ENCODE measurements around the gene MZB1. TPM values are rescaled to one million over a fixed set of nuclear protein-coding genes. Genes with fewer than 3 reads are reported as not detected.
"Not testable (repeated sequence)": the region's sequence is repeated elsewhere in the genome, so short reads cannot be mapped to it uniquely, and the experiment has no call there.

MZB1 gene
- total RNA-seq, 1 donor from 2014 or later: 0.29 TPM

- DNase-seq (ENCODE audit: extremely low read depth, low read depth, low spot score): no peak
These were observed 11.4 kb downstream of the MZB1 start for GRCh38 chr5:139378101-139378825.

- no peak for DNase-seq (ENCODE audit: extremely low read depth, low read depth, low spot score)
These were observed 12.5 kb downstream of the MZB1 start for GRCh38 chr5:139377226-139377625.

- DNase-seq (ENCODE audit: extremely low read depth, low read depth, low spot score): no peak
These were observed 13.3 kb downstream of the MZB1 start for GRCh38 chr5:139376364-139376763.

- DNase-seq (ENCODE audit: extremely low read depth, low read depth, low spot score): no peak
These were observed 14.8 kb downstream of the MZB1 start for GRCh38 chr5:139374909-139375308.

GRCh38 chr5:139371482-139372435 lies 18.0 kb downstream of the MZB1 start:
- DNase-seq (ENCODE audit: extremely low read depth, low read depth, low spot score): no peak

GRCh38 chr5:139369181-139369580 lies 20.5 kb downstream of the MZB1 start:
- DNase-seq (ENCODE audit: extremely low read depth, low read depth, low spot score): no peak

- no peak for DNase-seq (ENCODE audit: extremely low read depth, low read depth, low spot score)
These were observed 21.1 kb downstream of the MZB1 start for GRCh38 chr5:139368613-139369012.

GRCh38 chr5:139364466-139364865 lies 25.2 kb downstream of the MZB1 start:
- DNase-seq (ENCODE audit: extremely low read depth, low read depth, low spot score): no peak

- no peak for DNase-seq (ENCODE audit: extremely low read depth, low read depth, low spot score)
These were observed 25.8 kb downstream of the MZB1 start for GRCh38 chr5:139363937-139364336.

GRCh38 chr5:139361835-139362429 lies 27.8 kb downstream of the MZB1 start:
- no peak for DNase-seq (ENCODE audit: extremely low read depth, low read depth, low spot score)

GRCh38 chr5:139360384-139360783 lies 29.3 kb downstream of the MZB1 start:
- DNase-seq (ENCODE audit: extremely low read depth, low read depth, low spot score): no peak

GRCh38 chr5:139358064-139358463 lies 31.6 kb downstream of the MZB1 start:
- DNase-seq (ENCODE audit: extremely low read depth, low read depth, low spot score): no peak

- DNase-seq (ENCODE audit: extremely low read depth, low read depth, low spot score): not testable (repeated sequence)
These were observed 33.8 kb downstream of the MZB1 start for GRCh38 chr5:139355900-139356299.

GRCh38 chr5:139354186-139354585 lies 35.5 kb downstream of the MZB1 start:
- no peak for DNase-seq (ENCODE audit: extremely low read depth, low read depth, low spot score)

GRCh38 chr5:139347863-139348262 lies 41.9 kb downstream of the MZB1 start:
- not testable (repeated sequence) for DNase-seq (ENCODE audit: extremely low read depth, low read depth, low spot score)

- DNase-seq (ENCODE audit: extremely low read depth, low read depth, low spot score): not testable (repeated sequence)
These were observed 44.3 kb downstream of the MZB1 start for GRCh38 chr5:139345442-139345841.

GRCh38 chr5:139344177-139344576 lies 45.5 kb downstream of the MZB1 start:
- DNase-seq (ENCODE audit: extremely low read depth, low read depth, low spot score): no peak

- no peak for DNase-seq (ENCODE audit: extremely low read depth, low read depth, low spot score)
These were observed 46.2 kb downstream of the MZB1 start for GRCh38 chr5:139343476-139343875.

- no peak for DNase-seq (ENCODE audit: extremely low read depth, low read depth, low spot score)
These were observed 47.3 kb downstream of the MZB1 start for GRCh38 chr5:139342423-139342723.

- peak; percentile 83 for DNase-seq (ENCODE audit: extremely low read depth, low read depth, low spot score)
These were observed 47.9 kb downstream of the MZB1 start, which contains the start of gene PAIP2 for GRCh38 chr5:139341689-139342422. Gene PAIP2, plus strand, starts transcription at chr5:139341854. Its CDS starts 21,931 bp downstream, at chr5:139363785.

GRCh38 chr5:139341187-139341688 lies 48.5 kb downstream of the MZB1 start:
- no peak for DNase-seq (ENCODE audit: extremely low read depth, low read depth, low spot score)

Measured in glomerular endothelial cell (primary cell).